ENCODE measurements around the gene CD63.

- no peak for TF ChIP-seq POLR2A (IDR thresholded peaks at IDR 0.05)
- no peak for TF ChIP-seq CTCF (IDR thresholded peaks at IDR 0.05 in 8 of 11, conservative IDR thresholded peaks at IDR 0.05 in 3 of 11)
- TF ChIP-seq POLR2AphosphoS5 (IDR thresholded peaks at IDR 0.05): no peak
These were observed 5.0 kb upstream of the CD63 start for GRCh38 chr12:55733858-55734257.

Data from spleen (tissue), 7 donors.